Liver (tissue), 9 donors: ENCODE results near the gene GOLGA6L9. TPM values are rescaled to one million over a fixed set of nuclear protein-coding genes. Genes with fewer than 3 reads are reported as not detected.
"Not testable (repeated sequence)": the region's sequence is repeated elsewhere in the genome, so short reads cannot be mapped to it uniquely, and the experiment has no call there.

Source experiments
- DNase-seq: peaks from one replicate; pipeline ENCODE4 v3.0.0-alpha.2; 2017; ENCODE audit warnings: low spot score
- H3K27ac ChIP-seq, 2 donors: one replicate each; pipeline ENCODE4 v1.7.0; 2013; ENCODE audit warnings: inconsistent platforms in 2 of 2, low read length in 2 of 2, control low read depth in 1 of 2, low read depth in 1 of 2, mild to moderate bottlenecking in 1 of 2
- H3K27me3 ChIP-seq, 4 donors: one replicate each; pipeline versions ENCODE4 v1.6.1 to v1.7.0; 2013; ENCODE audit warnings: low read length in 3 of 4, inconsistent platforms in 1 of 4, mild to moderate bottlenecking in 1 of 4, moderate library complexity in 1 of 4; ENCODE audit not compliant: control insufficient read depth in 4 of 4, insufficient read depth in 4 of 4
- H3K36me3 ChIP-seq, 4 donors: one replicate each; pipeline versions ENCODE4 v1.6.1 to v1.7.0; 2013; ENCODE audit warnings: low read length in 3 of 4, mild to moderate bottlenecking in 3 of 4, low read depth in 1 of 4, moderate library complexity in 1 of 4; ENCODE audit not compliant: control insufficient read depth in 4 of 4, insufficient read depth in 3 of 4
- H3K4me1 ChIP-seq, 4 donors: one replicate each; pipeline versions ENCODE4 v1.6.1 to v1.7.0; 2013; ENCODE audit warnings: low read length in 3 of 4, mild to moderate bottlenecking in 3 of 4, moderate library complexity in 1 of 4; ENCODE audit not compliant: control insufficient read depth in 4 of 4, insufficient read depth in 4 of 4
- H3K4me3 ChIP-seq, 3 donors: one replicate each; pipeline versions ENCODE4 v1.6.1 to v1.7.0; 2013; ENCODE audit warnings: low read length in 3 of 3, control low read depth in 1 of 3, low read depth in 1 of 3, mild to moderate bottlenecking in 1 of 3
- H3K9ac ChIP-seq, 2 donors: one replicate each; pipeline ENCODE4 v1.7.0; 2013; ENCODE audit warnings: low read length in 2 of 2, mild to moderate bottlenecking in 2 of 2, moderate library complexity in 2 of 2, control low read depth in 1 of 2, low read depth in 1 of 2
- H3K9me3 ChIP-seq, 4 donors: one replicate each; pipeline versions ENCODE4 v1.6.1 to v1.7.0; 2013; ENCODE audit warnings: low read length in 3 of 4; ENCODE audit not compliant: control insufficient read depth in 4 of 4
- WGBS: extraction: QIAGEN DNeasy Blood & Tissue Kit; methylation state at CpG from one replicate; pipeline ENCODE4 v1.1.7; 2013; 5-methylcytosine and 5-hydroxymethylcytosine counted together
- polyA plus RNA-seq, 2 donors: library from polyadenylated mRNA; stranded (reverse) in 1 of 2; unstranded in 1 of 2; fragments of 200-250 nt in 1 of 2; fragments of >200 nt in 1 of 2; fragmentation: Nextera tagmentation in 1 of 2; extraction: Ambion mirVana in 1 of 2; gene quantifications; one replicate each; pipeline versions ENCODE4 v1.2.1 to v1.2.3, GENCODE V29; 2013 to 2015
- total RNA-seq, 2 donors: library from RNA; depleted of rRNA; stranded (reverse); fragments of >200 nt; gene quantifications; one replicate each; pipeline ENCODE4 v1.2.3, GENCODE V29; 2014
- donor health status: healthy.
- donor health status: healthy.
- donor health status: healthy.
- donor health status: healthy.
- donor health status: healthy.

Gene GOLGA6L9
- total and polyA plus RNA-seq, 4 donors: 0.51 to 1.3 (median 0.94) TPM

GRCh38 chr15:82427117-82427516, 2.5 kb upstream of the GOLGA6L9 start:
- 100% methylated on average over 1 of the region's 1 CpG for WGBS
- not testable (repeated sequence) for H3K4me3 ChIP-seq

GRCh38 chr15:82445420-82445819, 15.8 kb downstream of the GOLGA6L9 start:
- H3K27ac ChIP-seq, H3K9ac ChIP-seq: not testable (repeated sequence)

More at GRCh38 chr15:82427117-82427516, 2.5 kb upstream of the GOLGA6L9 start:
- H3K27me3 ChIP-seq, H3K36me3 ChIP-seq, H3K27ac ChIP-seq, H3K9ac ChIP-seq, H3K4me1 ChIP-seq, H3K9me3 ChIP-seq, DNase-seq: not testable (repeated sequence)

GRCh38 chr15:82457336-82457735, 27.7 kb downstream of the GOLGA6L9 start:
- not testable (repeated sequence) for H3K4me1 ChIP-seq, H3K4me3 ChIP-seq, DNase-seq, H3K9me3 ChIP-seq, H3K36me3 ChIP-seq, H3K9ac ChIP-seq, H3K27me3 ChIP-seq, H3K27ac ChIP-seq
- 98% methylated on average over 2 of the region's 4 CpGs for WGBS

More at GRCh38 chr15:82445420-82445819, 15.8 kb downstream of the GOLGA6L9 start:
- H3K4me3 ChIP-seq: peak overlapping the region in 1 of 3 donors; percentile 28
- not testable (repeated sequence) for H3K36me3 ChIP-seq, H3K9me3 ChIP-seq, H3K27me3 ChIP-seq, DNase-seq, H3K4me1 ChIP-seq
- under 1% methylated on average over 28 of the region's 32 CpGs for WGBS

GRCh38 chr15:82465629-82466028, 36.0 kb downstream of the GOLGA6L9 start:
- H3K4me3 ChIP-seq, H3K27me3 ChIP-seq, H3K9me3 ChIP-seq, H3K27ac ChIP-seq, DNase-seq, H3K4me1 ChIP-seq, H3K9ac ChIP-seq, H3K36me3 ChIP-seq: not testable (repeated sequence)
- WGBS: no CpG with 5 or more reads among the region's 5 CpGs

- not testable (repeated sequence) for H3K36me3 ChIP-seq, H3K27me3 ChIP-seq, H3K9ac ChIP-seq, H3K4me3 ChIP-seq, H3K9me3 ChIP-seq, H3K4me1 ChIP-seq, H3K27ac ChIP-seq, DNase-seq
- 6% methylated on average over 4 of the region's 11 CpGs for WGBS
Observed at GRCh38 chr15:82468205-82468604, 38.6 kb downstream of the GOLGA6L9 start.

- not testable (repeated sequence) for H3K4me3 ChIP-seq, H3K9ac ChIP-seq, H3K36me3 ChIP-seq, H3K27ac ChIP-seq, DNase-seq, H3K9me3 ChIP-seq, H3K4me1 ChIP-seq, H3K27me3 ChIP-seq
- 83% methylated on average over 3 of the region's 12 CpGs for WGBS
Observed at GRCh38 chr15:82469381-82469780, 39.8 kb downstream of the GOLGA6L9 start.

- not testable (repeated sequence) for H3K27me3 ChIP-seq, H3K9ac ChIP-seq, H3K4me1 ChIP-seq, H3K9me3 ChIP-seq, H3K4me3 ChIP-seq, H3K27ac ChIP-seq, H3K36me3 ChIP-seq
- peak; percentile 31 for DNase-seq
- 90% methylated on average over 28 of the region's 32 CpGs for WGBS
Observed at GRCh38 chr15:82472269-82472982, 42.8 kb downstream of the GOLGA6L9 start.

- 97% methylated on average over 18 of the region's 22 CpGs for WGBS
- not testable (repeated sequence) for H3K4me3 ChIP-seq, DNase-seq, H3K27ac ChIP-seq, H3K9ac ChIP-seq, H3K27me3 ChIP-seq, H3K4me1 ChIP-seq, H3K9me3 ChIP-seq, H3K36me3 ChIP-seq
Observed at GRCh38 chr15:82474596-82475325, 45.1 kb downstream of the GOLGA6L9 start.
